HepG2 (cell line): ENCODE data around the gene PTMA. TPM values are rescaled to one million over a fixed set of nuclear protein-coding genes. Genes with fewer than 3 reads are reported as not detected.

ENCODE experiments used
- ATF3 ChIP-seq: sonication (generic); formaldehyde crosslinking; IDR thresholded peaks from 2 replicates; pipeline ENCODE4 v1.4.0; 2020; ENCODE audit warnings: missing genetic modification reagents
- CERS6 ChIP-seq: sonication (generic); formaldehyde crosslinking; IDR thresholded peaks from 2 replicates; pipeline ENCODE4 v1.5.0; 2020; ENCODE audit warnings: missing genetic modification reagents
- CSRNP2 ChIP-seq: sonication (generic); formaldehyde crosslinking; conservative IDR thresholded peaks from 2 replicates; pipeline ENCODE4 v1.8.0; 2022; ENCODE audit warnings: low read depth, missing genetic modification reagents
- EEA1 ChIP-seq: sonication (generic); formaldehyde crosslinking; IDR thresholded peaks from 2 replicates; pipeline ENCODE4 v1.5.1; 2020; ENCODE audit warnings: mild to moderate bottlenecking, missing genetic modification reagents, borderline replicate concordance
- FUBP1 ChIP-seq: sonication (generic); formaldehyde crosslinking; IDR thresholded peaks from 2 replicates; pipeline ENCODE4 v1.5.1; 2020; ENCODE audit warnings: missing genetic modification reagents, mild to moderate bottlenecking, borderline replicate concordance
- GLMP ChIP-seq: sonication (generic); formaldehyde crosslinking; IDR thresholded peaks from 2 replicates; pipeline ENCODE4 v1.9.0; 2021; ENCODE audit warnings: missing genetic modification reagents, mild to moderate bottlenecking, borderline replicate concordance
- MAFK ChIP-seq, 2 experiments: IDR thresholded peaks in 1 of 2; conservative IDR thresholded peaks in 1 of 2; 2 replicates each; pipeline ENCODE4 v1.6.1; 2011; ENCODE audit warnings: improper control_type of control experiment in 2 of 2, low read length in 2 of 2
- MAX ChIP-seq: IDR thresholded peaks from 2 replicates; pipeline ENCODE4 v1.6.1; 2012; ENCODE audit warnings: inconsistent platforms
- NFIB ChIP-seq: sonication (generic); formaldehyde crosslinking; IDR thresholded peaks from 2 replicates; pipeline ENCODE4 v1.9.0; 2021; ENCODE audit warnings: missing genetic modification reagents, mild to moderate bottlenecking, borderline replicate concordance
- POLR2A ChIP-seq, 2 experiments: IDR thresholded peaks; 2 replicates each; pipeline ENCODE4 v1.6.1; 2011; ENCODE audit warnings: low read depth in 2 of 2, low read length in 2 of 2, mild to moderate bottlenecking in 1 of 2, moderate library complexity in 1 of 2; ENCODE audit not compliant: insufficient read depth in 1 of 2
- PTBP1 ChIP-seq: fragments of 200-400 bp; formaldehyde crosslinking; IDR thresholded peaks from 2 replicates; pipeline ENCODE4 v1.6.1; 2018; ENCODE audit warnings: low read length, low read depth; ENCODE audit not compliant: poor library complexity, severe bottlenecking
- SOX5 ChIP-seq: IDR thresholded peaks from 2 replicates; pipeline ENCODE4 v1.6.1; 2016; ENCODE audit warnings: borderline replicate concordance
- SRSF4 ChIP-seq: fragments of 200-400 bp; formaldehyde crosslinking; IDR thresholded peaks from one replicate; pipeline ENCODE4 v1.6.1; 2018; ENCODE audit warnings: mild to moderate bottlenecking, low read depth, low read length, moderate library complexity; ENCODE audit not compliant: poor library complexity, severe bottlenecking
- ZBTB21 ChIP-seq: sonication (generic); formaldehyde crosslinking; IDR thresholded peaks from 2 replicates; pipeline ENCODE4 v1.4.0; 2020; ENCODE audit warnings: missing genetic modification reagents
- ZBTB46 ChIP-seq: sonication (generic); formaldehyde crosslinking; IDR thresholded peaks from 2 replicates; pipeline ENCODE4 v1.4.0; 2020; ENCODE audit warnings: mild to moderate bottlenecking, missing genetic modification reagents, borderline replicate concordance
- ZFP62 ChIP-seq: sonication (generic); formaldehyde crosslinking; IDR thresholded peaks from 2 replicates; pipeline ENCODE4 v1.4.0; 2020; ENCODE audit warnings: missing genetic modification reagents
- ZNF263 ChIP-seq: sonication (generic); formaldehyde crosslinking; IDR thresholded peaks from 2 replicates; pipeline ENCODE4 v1.4.0; 2020; ENCODE audit warnings: missing genetic modification reagents
- ZNF430 ChIP-seq: sonication (generic); formaldehyde crosslinking; IDR thresholded peaks from 2 replicates; pipeline ENCODE4 v1.9.0; 2021; ENCODE audit warnings: mild to moderate bottlenecking, missing genetic modification reagents
- ZNF674 ChIP-seq: sonication (generic); formaldehyde crosslinking; IDR thresholded peaks from 2 replicates; pipeline ENCODE4 v1.5.0; 2020; ENCODE audit warnings: low read depth, mild to moderate bottlenecking, missing genetic modification reagents
- polyA plus RNA-seq, 8 experiments: library from polyadenylated mRNA; depleted of rRNA in 3 of 8; stranded (reverse) in 7 of 8; unstranded in 1 of 8; fragments of >200 nt; fragmentation: Illumina TruSeq in 4 of 8; extraction: Trizol in 4 of 8; gene quantifications; 2 replicates each; pipeline versions ENCODE4 v1.2.1 to v1.2.3, GENCODE V29; 2011 to 2016; ENCODE audit warnings: low read depth in 4 of 8, missing spikeins in 1 of 8, mixed read lengths in 1 of 8; ENCODE audit not compliant: insufficient read depth in 1 of 8
- total RNA-seq, 5 experiments: library from RNA; depleted of rRNA; stranded (reverse); fragments of >200 nt; fragmentation: Illumina TruSeq; extraction: Trizol; gene quantifications; 2 replicates each; pipeline ENCODE4 v1.2.3, GENCODE V29; 2016; ENCODE audit warnings: low read depth in 1 of 5

PTMA gene
- total and polyA plus RNA-seq, 2 of the 13 experiments (the other 11 are each of a cell fraction or from before 2014, with no cell fraction given) = 190 to 1,086 TPM

- TF ChIP-seq EEA1 (CRISPR knock-in tag) (peak; percentile 51; the same call in 1 of the 2 replicates), ZBTB21 (CRISPR knock-in tag) (no peak), ZNF263 (CRISPR knock-in tag) (no peak), GLMP (CRISPR knock-in tag) (no peak), FUBP1 (no peak), SOX5 (CRISPR knock-in tag) (no peak), CERS6 (no peak), ZNF430 (CRISPR knock-in tag) (0 out of 2 replicates have a peak, but pooled peaks have one; percentile 71), MAX (no peak; the same call in none of the 2 replicates), MAFK (conservative IDR thresholded peaks at IDR 0.05 in 1 of 2, IDR thresholded peaks at IDR 0.05 in 1 of 2; ENCODE audit: low read length in 2 of 2) (no peak), PTBP1 (no peak), NFIB (CRISPR knock-in tag) (no peak), ZNF674 (no peak), ZBTB46 (CRISPR knock-in tag) (no peak), ATF3 (CRISPR knock-in tag) (0 out of 2 replicates have a peak, but pooled peaks have one; percentile 17), ZFP62 (CRISPR knock-in tag) (no peak), CSRNP2 (CRISPR knock-in tag) (no peak), POLR2A (IDR thresholded peaks at IDR 0.05; ENCODE audit: insufficient read depth in 1 of 2, low read depth in 2 of 2, low read length in 2 of 2) (no peak; a peak in 1 of 4 replicates), SRSF4 (peak; percentile 34)
Measured at GRCh38 chr2:231708773-231709635, 679 bp downstream of the PTMA start (continued).
